OCI-LY7 (cell line): ENCODE data around the gene EP400. TPM values are rescaled to one million over a fixed set of nuclear protein-coding genes. Genes with fewer than 3 reads are reported as not detected.
A peak's percentile ranks its signal among the peaks of the same experiment; 100 is the strongest.

Experiments used
- BruUV-seq: library from RNA; stranded (reverse); fragments of 400-500 nt; replicated peaks from 2 replicates; lab custom pipeline; 2021; lab: Mats Ljungman, UMichigan
- CTCF ChIA-PET: fragments of 300-600 bp; sonication (Branson Sonifier 250); formaldehyde crosslinking; loops from one replicate; lab custom pipeline; 2022; ENCODE audit warnings: antibody characterized with exemption; ENCODE audit not compliant: unreplicated experiment; lab: Charles Lee
- POLR2A ChIA-PET: fragments of 300-600 bp; sonication (Branson Sonifier 250); formaldehyde crosslinking; loops from one replicate; lab custom pipeline; 2022; ENCODE audit warnings: antibody characterized with exemption; lab: Charles Lee
- DNase-seq: peaks from one replicate; pipeline ENCODE4 v3.0.0-alpha.2; 2015; ENCODE audit warnings: low spot score
- H2AFZ ChIP-seq: fragments of 200-600 bp; sonication (generic), shearing (Covaris generic); 2 replicates; pipeline ENCODE4 v1.6.1; 2014; ENCODE audit warnings: mild to moderate bottlenecking, antibody characterized with exemption, low read length, moderate library complexity
- H3K27ac ChIP-seq: fragments of 200-600 bp; sonication (generic); 2 replicates; pipeline ENCODE4 v1.5.1; 2014; ENCODE audit warnings: mixed run types, low read depth, mild to moderate bottlenecking, moderate library complexity, low read length, inconsistent platforms; ENCODE audit not compliant: poor library complexity, severe bottlenecking
- H3K36me3 ChIP-seq: fragments of 200-600 bp; sonication (generic); 2 replicates; pipeline ENCODE4 v1.6.1; 2014; ENCODE audit warnings: mild to moderate bottlenecking, antibody characterized with exemption, low read length, moderate library complexity, mixed read lengths; ENCODE audit not compliant: insufficient read depth
- H3K4me1 ChIP-seq: fragments of 200-600 bp; sonication (generic); 2 replicates; pipeline ENCODE4 v1.5.1; 2014; ENCODE audit warnings: mild to moderate bottlenecking, low read length; ENCODE audit not compliant: insufficient read depth, poor library complexity, severe bottlenecking
- H3K4me2 ChIP-seq: fragments of 200-600 bp; sonication (generic); 2 replicates; pipeline ENCODE4 v1.6.1; 2014; ENCODE audit warnings: mild to moderate bottlenecking, low read length
- H3K4me3 ChIP-seq: fragments of 200-600 bp; sonication (generic); 2 replicates; pipeline ENCODE4 v1.5.1; 2014; ENCODE audit warnings: mild to moderate bottlenecking, low read depth, low read length; ENCODE audit not compliant: poor library complexity, severe bottlenecking
- H3K79me2 ChIP-seq: fragments of 200-600 bp; sonication (generic); 2 replicates; pipeline ENCODE4 v1.6.1; 2016; ENCODE audit warnings: low read depth, mild to moderate bottlenecking, low read length, moderate library complexity, mixed read lengths; ENCODE audit not compliant: insufficient read depth
- H3K9me2 ChIP-seq: fragments of 200-600 bp; sonication (generic); 2 replicates; pipeline ENCODE4 v1.6.1; 2016; ENCODE audit warnings: mild to moderate bottlenecking, low read length, mixed read lengths; ENCODE audit not compliant: insufficient read depth
- H3K9me3 ChIP-seq: fragments of 200-600 bp; sonication (generic); 2 replicates; pipeline ENCODE4 v1.6.1; 2014; ENCODE audit warnings: mild to moderate bottlenecking, mixed run types, low read length, mixed read lengths
- H4K20me1 ChIP-seq: fragments of 200-600 bp; sonication (generic); 2 replicates; pipeline ENCODE4 v1.6.1; 2014; ENCODE audit warnings: mild to moderate bottlenecking, antibody characterized with exemption, low read length, moderate library complexity, mixed read lengths; ENCODE audit not compliant: insufficient read depth
- CTCF ChIP-seq: fragments of 200-600 bp; sonication (generic); conservative IDR thresholded peaks from 2 replicates; pipeline ENCODE4 v1.5.1; 2014; ENCODE audit warnings: mild to moderate bottlenecking, antibody characterized with exemption, low read length, moderate library complexity, mixed read lengths
- EZH2phosphoT487 ChIP-seq: fragments of 200-600 bp; sonication (generic); IDR thresholded peaks from 2 replicates; pipeline ENCODE4 v1.6.1; 2018; ENCODE audit warnings: low read depth, borderline replicate concordance, mild to moderate bottlenecking, mixed run types, antibody characterized with exemption, low read length, moderate library complexity, mixed read lengths
- intact Hi-C: fragments of 100-400 bp; cut with micrococcal nuclease; formaldehyde crosslinking; loops from one replicate; pipeline ENCODE4 v1.10.0; 2022; ENCODE audit not compliant: unreplicated experiment
- total RNA-seq, 2 experiments: library from RNA; depleted of rRNA in 1 of 2; stranded (reverse); fragments of >200 nt in 1 of 2; shearing (Covaris generic) in 1 of 2; gene quantifications; 2 replicates each; pipeline ENCODE4 v1.2.3, GENCODE V29; 2014 to 2022

The EP400 gene
- total RNA-seq, 2 experiments from 2014 or later, result 20.7 to 56.2 TPM

- Histone ChIP-seq H3K4me2 (no peak overlapping the region), H3K4me1 (peaks cover 83% of the 10 kb centered on the region), H3K36me3 (peaks cover 46% of the 10 kb centered on the region), H3K9me2 (no peaks in the 10 kb centered on the region), H2AFZ (no peak overlapping the region), H3K9me3 (no peaks in the 10 kb centered on the region), H3K79me2 (no peaks in the 10 kb centered on the region; the same call in 1 of the 2 replicates), H3K4me3 (no peak overlapping the region), H3K27ac (no peak overlapping the region), H4K20me1 (no peaks in the 10 kb centered on the region)
- intact Hi-C loops, result loop anchor here (10.0 kb wide), 2 partner anchors 143 to 1193 kb away; partner anchors contain the start of genes PUS1 and RAN
- TF ChIP-seq CTCF (no peak), EZH2phosphoT487 (no peak)
- POLR2A ChIA-PET, result interaction anchor here (0.5 kb wide), 1 partner anchor 45 kb away, joined by 11 read pairs; no protein-coding TSS in a partner anchor
- no TSS peak for BruUV-seq
- CTCF ChIA-PET, result no interaction called here
- no peak for DNase-seq
Measured at GRCh38 chr12:132068250-132068649, 118.5 kb downstream of the EP400 start.

GRCh38 chr12:132069336-132069985 is 119.7 kb downstream of the EP400 start:
- intact Hi-C loops, result loop anchor here (10.0 kb wide), 2 partner anchors 145 to 1195 kb away; partner anchors contain the start of genes PUS1 and RAN
- Histone ChIP-seq H3K4me3 (no peak overlapping the region), H2AFZ (no peak overlapping the region), H3K27ac (peak overlapping the region; percentile 96), H3K4me1 (peaks cover 71% of the 10 kb centered on the region), H4K20me1 (no peaks in the 10 kb centered on the region), H3K9me2 (no peaks in the 10 kb centered on the region), H3K4me2 (peak overlapping the region; percentile 85; the same call in 1 of the 2 replicates), H3K36me3 (peaks cover 48% of the 10 kb centered on the region), H3K79me2 (no peaks in the 10 kb centered on the region; the same call in 1 of the 2 replicates), H3K9me3 (no peaks in the 10 kb centered on the region)
- no TSS peak for BruUV-seq
- POLR2A ChIA-PET, result interaction anchor here (1.0 to 1.8 kb wide), 3 partner anchors 12 to 16 kb away, joined by 3 to 4 read pairs (median 4); no protein-coding TSS in a partner anchor
- TF ChIP-seq EZH2phosphoT487 (no peak), CTCF (no peak)
- CTCF ChIA-PET, result no interaction called here
- no peak for DNase-seq

- Histone ChIP-seq H3K27ac (peak overlapping the region; percentile 96), H3K36me3 (peaks cover 51% of the 10 kb centered on the region), H2AFZ (no peak overlapping the region; the same call in 1 of the 2 replicates), H3K4me3 (peak overlapping the region; percentile 45), H3K9me2 (no peaks in the 10 kb centered on the region), H3K4me1 (peaks cover 63% of the 10 kb centered on the region), H4K20me1 (no peaks in the 10 kb centered on the region), H3K9me3 (no peaks in the 10 kb centered on the region), H3K79me2 (no peaks in the 10 kb centered on the region; the same call in 1 of the 2 replicates), H3K4me2 (peak overlapping the region; percentile 85)
- no peak for DNase-seq
- ChIA-PET CTCF (no interaction called here), POLR2A (interaction anchor here (1.0 to 1.8 kb wide), 3 partner anchors 11 to 15 kb away, joined by 3 to 4 read pairs (median 4); no protein-coding TSS in a partner anchor)
- intact Hi-C loops, result no loop called here
- BruUV-seq, result no TSS peak
- no peak for TF ChIP-seq CTCF
- TF ChIP-seq EZH2phosphoT487, result no peak
Measured at GRCh38 chr12:132070298-132070697, 120.6 kb downstream of the EP400 start.
